ENCODE measurements around the gene DPH3. TPM values are rescaled to one million over a fixed set of nuclear protein-coding genes. Genes with fewer than 3 reads are reported as not detected.

Gene DPH3
- 17.5 and 18.7 TPM in 2 replicates for total RNA-seq

GRCh38 chr3:16264708-16265454 lies at the start of gene DPH3, which contains the start of gene OXNAD1:
Gene DPH3, minus strand, starts transcription at chr3:16264943. Its CDS starts 67 bp downstream, at chr3:16264876.
Gene OXNAD1, plus strand, starts transcription at chr3:16265212. Its CDS starts 5,741 bp downstream, at chr3:16270953.
- intact Hi-C loops (cut with micrococcal nuclease) = loop anchor here (1.0 to 10.0 kb wide), 11 partner anchors 21 to 1477 kb away; partner anchors contain the start of genes PLCL2, RBSN and TBC1D5

GRCh38 chr3:16313886-16314645 lies 49.3 kb upstream of the DPH3 start:
- intact Hi-C loops (cut with micrococcal nuclease) = loop anchor here (5.0 kb wide), 1 partner anchor 148 kb away; no protein-coding TSS in a partner anchor

GRCh38 chr3:16311960-16312451 lies 47.3 kb upstream of the DPH3 start:
- intact Hi-C loops (cut with micrococcal nuclease) = loop anchor here (1.0 to 5.0 kb wide), 2 partner anchors 11 to 150 kb away; no protein-coding TSS in a partner anchor

GRCh38 chr3:16310486-16310885 lies 45.7 kb upstream of the DPH3 start:
- intact Hi-C loops (cut with micrococcal nuclease) = loop anchor here (5.0 kb wide), 1 partner anchor 152 kb away; no protein-coding TSS in a partner anchor

- intact Hi-C loops (cut with micrococcal nuclease) = loop anchor here (1.0 to 10.0 kb wide), 3 partner anchors 19 to 575 kb away; partner anchors contain the start of genes OXNAD1 and PLCL2
Measured at GRCh38 chr3:16309558-16309957, 44.8 kb upstream of the DPH3 start.

- intact Hi-C loops (cut with micrococcal nuclease) = loop anchor here (1.0 to 10.0 kb wide), 3 partner anchors 18 to 576 kb away; partner anchors contain the start of genes OXNAD1 and PLCL2
Measured at GRCh38 chr3:16308727-16309126, 44.0 kb upstream of the DPH3 start.

- intact Hi-C loops (cut with micrococcal nuclease) = loop anchor here (10.0 kb wide), 1 partner anchor 577 kb away; the partner anchor contains the start of gene PLCL2
Measured at GRCh38 chr3:16307832-16308531, 43.2 kb upstream of the DPH3 start.

GRCh38 chr3:16305111-16305541 lies 40.4 kb upstream of the DPH3 start:
- intact Hi-C loops (cut with micrococcal nuclease) = loop anchor here (10.0 kb wide), 1 partner anchor 580 kb away; the partner anchor contains the start of gene PLCL2

- intact Hi-C loops (cut with micrococcal nuclease) = loop anchor here (5.0 to 10.0 kb wide), 2 partner anchors 580 to 657 kb away; partner anchors contain the start of gene PLCL2
Measured at GRCh38 chr3:16304061-16305010, 39.6 kb upstream of the DPH3 start.

GRCh38 chr3:16303037-16303575 lies 38.4 kb upstream of the DPH3 start:
- intact Hi-C loops (cut with micrococcal nuclease) = loop anchor here (5.0 to 10.0 kb wide), 2 partner anchors 582 to 656 kb away; partner anchors contain the start of gene PLCL2

GRCh38 chr3:16302082-16302631 lies 37.4 kb upstream of the DPH3 start:
- intact Hi-C loops (cut with micrococcal nuclease) = loop anchor here (5.0 to 10.0 kb wide), 2 partner anchors 583 to 655 kb away; partner anchors contain the start of gene PLCL2

- intact Hi-C loops (cut with micrococcal nuclease) = loop anchor here (1.0 to 10.0 kb wide), 6 partner anchors 10 to 654 kb away; partner anchors contain the start of gene PLCL2
Measured at GRCh38 chr3:16301507-16301906, 36.8 kb upstream of the DPH3 start.

- intact Hi-C loops (cut with micrococcal nuclease) = loop anchor here (1.0 to 10.0 kb wide), 6 partner anchors 10 to 654 kb away; partner anchors contain the start of gene PLCL2
Measured at GRCh38 chr3:16300881-16301359, 36.2 kb upstream of the DPH3 start.

GRCh38 chr3:16300307-16300706 lies 35.6 kb upstream of the DPH3 start:
- intact Hi-C loops (cut with micrococcal nuclease) = loop anchor here (2.0 to 10.0 kb wide), 3 partner anchors 14 to 653 kb away; partner anchors contain the start of gene PLCL2

- intact Hi-C loops (cut with micrococcal nuclease) = loop anchor here (2.0 to 10.0 kb wide), 3 partner anchors 13 to 652 kb away; partner anchors contain the start of gene PLCL2
Measured at GRCh38 chr3:16299746-16300145, 35.0 kb upstream of the DPH3 start.

GRCh38 chr3:16298891-16299290 lies 34.1 kb upstream of the DPH3 start:
- intact Hi-C loops (cut with micrococcal nuclease) = no loop called here

- intact Hi-C loops (cut with micrococcal nuclease) = no loop called here
Measured at GRCh38 chr3:16297997-16298885, 33.5 kb upstream of the DPH3 start.
